ENCODE results near the gene TEX2. TPM values are rescaled to one million over a fixed set of nuclear protein-coding genes. Genes with fewer than 3 reads are reported as not detected.

Gene TEX2
- total RNA-seq, 3 donors from 2014 or later, result 27.5 to 38.5 (median 30.2) TPM

GRCh38 chr17:64133546-64134215 lies 129.4 kb downstream of the TEX2 start:
- no peaks in the 10 kb centered on the region for H3K36me3 ChIP-seq (ENCODE audit: low read depth)
- H3K9me3 ChIP-seq, result no peaks in the 10 kb centered on the region
- intact Hi-C loops (cut with DNase I, micrococcal nuclease), result loop anchor here (2.0 to 10.0 kb wide), 4 partner anchors 69 to 219 kb away; partner anchors contain the start of genes CSHL1 (in 1 of the 2) and GH1 (in 1 of the 2)
- ATAC-seq, result no peak
- TF ChIP-seq CTCF (IDR thresholded peaks at IDR 0.05), result peak; percentile 31
- DNase-seq, result peak in 1 of 3 donors; percentile 42
- no peak overlapping the region for H3K4me3 ChIP-seq
- H3K4me1 ChIP-seq (ENCODE audit: low read depth), result peaks cover 8% of the 10 kb centered on the region

- Histone ChIP-seq H3K4me3 (no peak overlapping the region), H3K36me3 (ENCODE audit: low read depth) (no peaks in the 10 kb centered on the region), H3K4me1 (ENCODE audit: low read depth) (peaks cover 15% of the 10 kb centered on the region), H3K9me3 (no peaks in the 10 kb centered on the region)
- no peak for TF ChIP-seq CTCF (IDR thresholded peaks at IDR 0.05)
- ATAC-seq (no peak), DNase-seq (no peak)
- intact Hi-C loops (cut with DNase I, micrococcal nuclease), result loop anchor here (5.0 to 10.0 kb wide), 3 partner anchors 67 to 217 kb away; partner anchors contain the start of genes CSHL1 (in 1 of the 2) and GH1 (in 1 of the 2)
These were observed 131.3 kb downstream of the TEX2 start for GRCh38 chr17:64131606-64132270.

- TF ChIP-seq CTCF (IDR thresholded peaks at IDR 0.05), result no peak
- intact Hi-C loops (cut with DNase I, micrococcal nuclease), result loop anchor here (5.0 to 10.0 kb wide), 3 partner anchors 66 to 216 kb away; partner anchors contain the start of genes CSHL1 (in 1 of the 2) and GH1 (in 1 of the 2)
- peaks cover 17% of the 10 kb centered on the region for H3K4me1 ChIP-seq (ENCODE audit: low read depth)
- DNase-seq (peak in 2 of 3 donors; percentile 59 to 63), ATAC-seq (peak; percentile 4)
- no peaks in the 10 kb centered on the region for H3K36me3 ChIP-seq (ENCODE audit: low read depth)
- H3K9me3 ChIP-seq, result no peaks in the 10 kb centered on the region
- no peak overlapping the region for H3K4me3 ChIP-seq
These were observed 132.5 kb downstream of the TEX2 start for GRCh38 chr17:64130559-64131001.

- H3K36me3 ChIP-seq (ENCODE audit: low read depth), result no peaks in the 10 kb centered on the region
- peak; percentile 95 for ATAC-seq
- no peaks in the 10 kb centered on the region for H3K9me3 ChIP-seq
- peaks cover 17% of the 10 kb centered on the region for H3K4me1 ChIP-seq (ENCODE audit: low read depth)
- DNase-seq, result peak; percentile 94 to 96 (median 95)
- TF ChIP-seq CTCF (IDR thresholded peaks at IDR 0.05), result no peak
- intact Hi-C loops (cut with DNase I, micrococcal nuclease), result loop anchor here (5.0 to 10.0 kb wide), 3 partner anchors 65 to 215 kb away; partner anchors contain the start of genes CSHL1 (in 1 of the 2) and GH1 (in 1 of the 2)
- peak within 1 kb of the TSS; percentile 80 for H3K4me3 ChIP-seq
These were observed 133.1 kb downstream of the TEX2 start, which contains the start of gene ERN1 for GRCh38 chr17:64129765-64130558. Gene ERN1 (minus strand): TSS chr17:64130144. CDS start chr17:64130029, 115 bp downstream.

- DNase-seq (no peak), ATAC-seq (no peak)
- H3K9me3 ChIP-seq, result no peaks in the 10 kb centered on the region
- intact Hi-C loops (cut with DNase I, micrococcal nuclease), result no loop called here
- H3K4me1 ChIP-seq (ENCODE audit: low read depth), result peaks cover 17% of the 10 kb centered on the region
- peak overlapping the region; percentile 80 for H3K4me3 ChIP-seq
- no peaks in the 10 kb centered on the region for H3K36me3 ChIP-seq (ENCODE audit: low read depth)
- TF ChIP-seq CTCF (IDR thresholded peaks at IDR 0.05), result no peak
These were observed 133.6 kb downstream of the TEX2 start for GRCh38 chr17:64129515-64129764.
